ENCODE data around the gene CRAMP1.

DNA sequence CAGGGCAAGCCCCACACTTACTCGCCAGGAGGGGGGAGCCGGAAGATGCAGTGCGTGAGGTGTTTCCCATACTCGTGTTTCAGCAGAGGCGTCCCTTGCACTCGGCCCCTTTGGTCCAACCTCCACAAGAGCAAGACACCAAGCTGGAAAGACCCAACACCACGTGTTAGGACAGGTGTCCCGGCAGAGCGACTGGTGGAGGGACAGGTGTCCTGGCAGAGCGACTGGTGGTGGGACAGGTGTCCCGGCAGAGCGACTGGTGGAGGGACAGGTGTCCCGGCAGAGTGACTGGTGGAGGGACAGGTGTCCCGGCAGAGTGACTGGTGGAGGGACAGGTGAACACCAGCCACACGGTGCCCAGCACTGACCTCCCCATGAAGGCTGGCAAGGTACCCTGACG is 19.7 kb upstream of the CRAMP1 start:
- no peak for TF ChIP-seq POLR2A (IDR thresholded peaks at IDR 0.05)
- TF ChIP-seq, protein P1, sequence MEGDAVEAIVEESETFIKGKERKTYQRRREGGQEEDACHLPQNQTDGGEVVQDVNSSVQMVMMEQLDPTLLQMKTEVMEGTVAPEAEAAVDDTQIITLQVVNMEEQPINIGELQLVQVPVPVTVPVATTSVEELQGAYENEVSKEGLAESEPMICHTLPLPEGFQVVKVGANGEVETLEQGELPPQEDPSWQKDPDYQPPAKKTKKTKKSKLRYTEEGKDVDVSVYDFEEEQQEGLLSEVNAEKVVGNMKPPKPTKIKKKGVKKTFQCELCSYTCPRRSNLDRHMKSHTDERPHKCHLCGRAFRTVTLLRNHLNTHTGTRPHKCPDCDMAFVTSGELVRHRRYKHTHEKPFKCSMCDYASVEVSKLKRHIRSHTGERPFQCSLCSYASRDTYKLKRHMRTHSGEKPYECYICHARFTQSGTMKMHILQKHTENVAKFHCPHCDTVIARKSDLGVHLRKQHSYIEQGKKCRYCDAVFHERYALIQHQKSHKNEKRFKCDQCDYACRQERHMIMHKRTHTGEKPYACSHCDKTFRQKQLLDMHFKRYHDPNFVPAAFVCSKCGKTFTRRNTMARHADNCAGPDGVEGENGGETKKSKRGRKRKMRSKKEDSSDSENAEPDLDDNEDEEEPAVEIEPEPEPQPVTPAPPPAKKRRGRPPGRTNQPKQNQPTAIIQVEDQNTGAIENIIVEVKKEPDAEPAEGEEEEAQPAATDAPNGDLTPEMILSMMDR (IDR thresholded peaks at IDR 0.05) = no peak

Measured in tibial nerve (tissue), 3 donors.